RKO (cell line): Measurements from ENCODE around the gene ABAT.

Experiments used
- DNase-seq: peaks from one replicate; pipeline ENCODE4 v3.0.0-alpha.2; 2016; ENCODE audit warnings: low spot score

Gene ABAT

DNA sequence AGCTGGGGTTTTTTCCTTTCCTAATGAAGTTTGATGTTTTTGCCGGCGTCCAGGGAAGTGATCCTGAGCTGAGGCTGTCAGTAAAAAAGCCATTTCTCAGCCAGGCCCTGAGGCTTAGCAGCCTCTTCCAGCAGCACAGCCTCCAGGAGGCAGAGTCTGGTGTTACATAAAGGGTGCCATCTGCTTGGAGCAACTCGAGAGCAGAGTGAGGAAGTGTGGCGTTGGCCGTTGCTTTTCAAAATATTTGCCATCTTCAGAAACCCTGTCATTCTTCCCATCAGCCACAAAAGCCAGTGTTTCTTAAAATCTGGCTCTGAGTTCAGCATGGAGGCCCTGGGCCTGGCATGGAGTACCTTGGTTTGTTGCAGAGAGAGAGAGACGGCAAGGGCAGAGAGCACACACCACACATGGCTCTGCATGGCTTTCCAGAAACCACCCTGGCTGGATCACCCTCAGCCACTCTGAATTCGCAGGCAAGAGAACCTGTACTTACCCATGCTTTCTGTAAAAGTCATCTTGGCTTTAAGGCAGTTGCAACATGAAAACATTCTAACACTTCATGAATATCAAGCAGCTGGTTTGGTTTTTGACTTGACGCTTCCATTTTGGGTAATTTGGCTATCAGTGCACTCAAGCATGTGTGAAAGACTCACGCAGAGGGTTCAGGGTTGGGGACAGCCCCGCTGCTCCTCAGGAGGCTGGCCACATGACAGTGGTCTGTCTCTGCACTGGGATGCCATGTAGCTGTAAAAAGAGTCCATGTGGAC lies 144.3 kb downstream of the ABAT start:
- DNase-seq = no peak

DNA sequence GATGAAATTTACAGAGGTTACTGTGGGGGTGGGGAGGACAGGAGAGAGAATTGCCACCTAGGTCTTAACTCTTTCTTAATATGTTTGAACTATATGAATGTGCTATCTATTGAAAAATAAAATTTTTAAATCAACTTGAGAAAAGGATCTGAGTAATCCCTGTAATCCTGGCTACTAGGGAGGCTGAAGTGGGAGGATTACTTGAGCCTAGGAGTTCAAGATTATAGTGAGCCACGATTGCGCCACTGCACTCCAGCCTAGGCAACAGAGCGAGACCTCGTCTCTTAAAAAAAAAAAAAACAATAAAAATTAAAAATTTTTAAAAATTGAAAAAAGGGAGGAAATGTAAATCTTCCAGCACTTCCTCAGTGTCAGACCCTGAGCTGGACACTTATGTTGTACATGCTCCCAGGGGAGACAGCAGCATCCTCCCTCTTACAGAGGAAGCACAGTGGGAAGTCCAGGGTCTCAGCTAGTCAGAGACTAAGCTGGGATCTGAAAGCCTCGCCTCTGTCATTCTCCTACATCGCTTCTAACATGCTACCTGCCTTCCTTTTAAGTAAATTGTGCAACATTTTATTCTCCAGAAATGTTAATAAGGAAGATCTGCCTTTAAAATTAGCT lies 145.1 kb downstream of the ABAT start:
- no peak for DNase-seq

GRCh38 chr16:8822403-8822802 lies 148.0 kb downstream of the ABAT start:
- no peak for DNase-seq

GRCh38 chr16:8826278-8826879 lies 152.0 kb downstream of the ABAT start:
- no peak for DNase-seq

- no peak for DNase-seq
Observed at GRCh38 chr16:8828541-8829165, 154.2 kb downstream of the ABAT start.

- no peak for DNase-seq
Observed at GRCh38 chr16:8831450-8831849, 157.0 kb downstream of the ABAT start.

DNA sequence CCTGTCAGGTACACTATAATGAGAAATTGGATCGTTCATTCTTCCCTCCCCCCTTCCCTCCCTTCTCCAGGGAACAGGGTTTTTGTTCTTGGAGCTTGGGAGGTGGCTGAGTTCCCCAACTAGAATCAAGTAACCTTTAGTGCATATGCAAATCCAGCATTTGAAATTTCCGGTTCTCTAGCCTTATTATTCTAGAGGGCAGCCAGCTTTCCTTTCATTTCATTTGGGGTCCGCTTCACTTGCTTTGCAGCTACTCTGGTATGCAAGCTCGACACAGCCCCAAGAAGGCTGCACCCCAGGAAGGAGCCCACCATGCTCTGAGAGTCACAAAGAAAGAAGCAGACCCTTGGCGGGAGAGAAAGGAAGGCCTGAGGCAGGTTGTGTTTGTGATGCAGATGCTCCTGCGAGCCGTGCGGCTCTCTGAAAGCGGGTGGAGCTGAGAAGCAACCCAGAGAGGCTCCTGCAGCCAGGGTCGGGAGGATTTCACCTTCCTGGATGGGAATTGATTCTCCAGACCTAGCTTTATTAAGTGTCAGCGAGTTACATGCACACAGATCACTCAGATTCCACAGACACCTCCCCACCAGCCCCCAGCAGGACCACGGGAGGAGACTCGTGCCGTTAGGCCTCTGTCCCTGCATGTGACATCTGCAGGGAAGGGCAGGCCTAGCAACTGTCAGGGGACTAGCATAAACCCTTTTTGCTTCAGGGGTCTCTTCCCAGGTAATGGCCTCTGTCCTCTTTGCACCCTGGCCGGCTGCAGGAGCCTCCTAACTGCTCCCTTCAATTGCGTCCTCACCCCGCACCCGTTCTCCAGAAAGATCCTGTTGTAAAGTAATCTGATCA lies 157.7 kb downstream of the ABAT start:
- no peak for DNase-seq

DNA sequence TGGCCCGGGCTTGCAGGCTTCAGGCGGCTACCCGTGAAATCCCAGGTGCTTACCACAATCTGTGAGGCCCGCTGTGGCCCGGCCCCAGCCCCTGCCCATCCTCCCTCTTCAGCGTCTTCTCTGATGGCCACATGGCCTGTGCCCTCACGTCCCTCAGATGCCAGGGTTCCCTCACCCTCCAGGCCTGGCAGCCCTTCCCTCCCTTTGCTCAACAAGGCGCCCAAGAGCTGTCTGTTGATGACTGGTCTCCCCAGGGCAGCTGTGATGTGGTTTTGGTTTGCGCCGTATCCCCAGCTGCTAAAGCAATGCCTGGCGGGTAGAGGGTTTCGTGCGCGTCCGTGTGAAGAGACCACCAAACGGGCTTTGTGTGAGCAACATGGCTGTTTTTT lies 158.3 kb downstream of the ABAT start:
- no peak for DNase-seq
